ENCODE results near the gene IRF8.

GRCh38 chr16:85935974-85936760, 37.2 kb downstream of the IRF8 start:
- TF ChIP-seq CTCF (IDR thresholded peaks at IDR 0.05 in 4 of 5, conservative IDR thresholded peaks at IDR 0.05 in 1 of 5) (no peak), POLR2A (IDR thresholded peaks at IDR 0.05) (no peak)

Data from gastrocnemius medialis (tissue), 4 donors.